HepG2 (cell line): ENCODE results near the gene ABCC10.

Source experiments
- KAT2B ChIP-seq: fragments of 150-350 bp; IDR thresholded peaks from 2 replicates; pipeline ENCODE4 v1.6.1; 2014; ENCODE audit warnings: low read depth, low read length, borderline replicate concordance
- ZC3H4 ChIP-seq: sonication (generic); formaldehyde crosslinking; IDR thresholded peaks from 2 replicates; pipeline ENCODE4 v1.4.0; 2020; ENCODE audit warnings: missing genetic modification reagents, borderline replicate concordance
- ZNF484 ChIP-seq: sonication (generic); formaldehyde crosslinking; IDR thresholded peaks from 2 replicates; pipeline ENCODE4 v1.5.1; 2020; ENCODE audit warnings: mild to moderate bottlenecking, low read depth, missing genetic modification reagents, borderline replicate concordance

- TF ChIP-seq KAT2B (no peak), ZC3H4 (CRISPR knock-in tag) (no peak), ZNF484 (CRISPR knock-in tag) (no peak)
These were observed 17.2 kb downstream of the ABCC10 start for GRCh38 chr6:43444582-43444981.
